Retinal pigment epithelial cell (primary cell): Measurements from ENCODE around the gene CEP164.

Experiments used
- DNase-seq: peaks from one replicate; pipeline ENCODE4 v3.0.0-alpha.2; 2010; ENCODE audit warnings: low read depth
- H3K4me3 ChIP-seq: 2 replicates; pipeline ENCODE4 v1.5.1; 2011; ENCODE audit warnings: mild to moderate bottlenecking, low read length, control low read depth, moderate library complexity
- TF ChIP-seq, protein P1 (sequence below): conservative IDR thresholded peaks from 2 replicates; pipeline ENCODE4 v1.5.1; 2011; ENCODE audit warnings: low read depth, low read length, control low read depth, inconsistent platforms

Gene CEP164

DNA sequence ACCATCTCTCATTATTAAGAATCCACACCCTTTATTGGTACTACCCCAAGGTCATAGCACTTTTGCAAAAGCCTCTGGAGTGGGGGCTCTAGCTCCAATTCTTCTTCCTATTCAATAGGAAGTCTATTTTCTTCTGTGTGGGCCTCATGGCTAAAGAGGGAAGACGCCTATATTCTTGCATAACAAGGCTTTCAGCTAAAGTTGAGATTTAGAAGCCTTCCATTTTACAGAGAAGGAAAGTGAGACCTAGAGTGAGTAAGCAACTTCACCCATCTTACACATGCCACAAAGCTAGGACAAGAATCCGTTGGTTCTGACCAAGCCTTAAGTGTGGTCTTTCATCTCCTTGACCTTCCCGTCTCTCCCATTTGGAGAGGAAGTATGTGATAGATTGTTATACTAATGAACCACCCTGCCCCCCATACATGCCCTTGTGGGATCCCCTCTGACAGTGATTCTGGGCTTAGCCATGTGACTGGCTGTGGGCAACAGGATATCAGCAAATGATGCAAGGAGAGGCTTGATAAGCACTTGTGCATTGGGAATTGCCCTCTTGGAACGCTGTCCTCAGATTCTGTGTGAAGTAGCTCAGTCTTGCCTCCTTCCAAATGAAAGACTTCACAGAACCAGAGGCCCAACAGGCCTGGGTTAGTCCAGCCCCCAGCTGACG lies 23.9 kb upstream of the CEP164 start:
- no peak overlapping the region for H3K4me3 ChIP-seq
- DNase-seq, result no peak
- TF ChIP-seq, protein P1, sequence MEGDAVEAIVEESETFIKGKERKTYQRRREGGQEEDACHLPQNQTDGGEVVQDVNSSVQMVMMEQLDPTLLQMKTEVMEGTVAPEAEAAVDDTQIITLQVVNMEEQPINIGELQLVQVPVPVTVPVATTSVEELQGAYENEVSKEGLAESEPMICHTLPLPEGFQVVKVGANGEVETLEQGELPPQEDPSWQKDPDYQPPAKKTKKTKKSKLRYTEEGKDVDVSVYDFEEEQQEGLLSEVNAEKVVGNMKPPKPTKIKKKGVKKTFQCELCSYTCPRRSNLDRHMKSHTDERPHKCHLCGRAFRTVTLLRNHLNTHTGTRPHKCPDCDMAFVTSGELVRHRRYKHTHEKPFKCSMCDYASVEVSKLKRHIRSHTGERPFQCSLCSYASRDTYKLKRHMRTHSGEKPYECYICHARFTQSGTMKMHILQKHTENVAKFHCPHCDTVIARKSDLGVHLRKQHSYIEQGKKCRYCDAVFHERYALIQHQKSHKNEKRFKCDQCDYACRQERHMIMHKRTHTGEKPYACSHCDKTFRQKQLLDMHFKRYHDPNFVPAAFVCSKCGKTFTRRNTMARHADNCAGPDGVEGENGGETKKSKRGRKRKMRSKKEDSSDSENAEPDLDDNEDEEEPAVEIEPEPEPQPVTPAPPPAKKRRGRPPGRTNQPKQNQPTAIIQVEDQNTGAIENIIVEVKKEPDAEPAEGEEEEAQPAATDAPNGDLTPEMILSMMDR, result no peak

DNA sequence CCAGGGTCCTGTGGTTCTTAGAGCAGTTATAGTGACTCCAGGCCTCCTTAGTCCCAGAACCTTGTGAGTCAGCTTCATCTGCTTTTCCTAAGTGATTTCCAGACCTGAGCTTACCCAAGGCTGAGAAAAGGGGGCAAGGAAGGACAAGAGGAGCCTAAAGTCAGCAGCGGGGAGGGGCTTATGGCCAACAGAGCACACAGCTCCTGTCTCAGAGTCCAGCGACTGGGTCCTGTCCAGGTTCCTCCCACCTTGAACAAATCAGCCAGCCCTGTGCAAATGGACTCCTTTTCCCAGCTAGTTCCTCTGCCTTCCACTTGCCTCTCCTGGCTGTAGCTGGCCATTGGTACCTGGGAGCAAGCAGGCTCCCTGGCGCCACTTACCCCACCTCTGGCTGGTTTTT lies 22.5 kb upstream of the CEP164 start:
- TF ChIP-seq, protein P1, result no peak
- no peak for DNase-seq
- no peak overlapping the region for H3K4me3 ChIP-seq

- no peak for DNase-seq
- H3K4me3 ChIP-seq, result no peak overlapping the region
- TF ChIP-seq, protein P1, result no peak
Measured at GRCh38 chr11:117309310-117309709, 18.3 kb upstream of the CEP164 start.

- TF ChIP-seq, protein P1, result no peak
- H3K4me3 ChIP-seq, result no peak overlapping the region
- DNase-seq, result no peak
Measured at GRCh38 chr11:117313091-117313490, 14.6 kb upstream of the CEP164 start.

- DNase-seq, result no peak
- H3K4me3 ChIP-seq, result peak overlapping the region; percentile 72
- TF ChIP-seq, protein P1, result no peak
Measured at GRCh38 chr11:117313828-117314768, 13.6 kb upstream of the CEP164 start.

DNA sequence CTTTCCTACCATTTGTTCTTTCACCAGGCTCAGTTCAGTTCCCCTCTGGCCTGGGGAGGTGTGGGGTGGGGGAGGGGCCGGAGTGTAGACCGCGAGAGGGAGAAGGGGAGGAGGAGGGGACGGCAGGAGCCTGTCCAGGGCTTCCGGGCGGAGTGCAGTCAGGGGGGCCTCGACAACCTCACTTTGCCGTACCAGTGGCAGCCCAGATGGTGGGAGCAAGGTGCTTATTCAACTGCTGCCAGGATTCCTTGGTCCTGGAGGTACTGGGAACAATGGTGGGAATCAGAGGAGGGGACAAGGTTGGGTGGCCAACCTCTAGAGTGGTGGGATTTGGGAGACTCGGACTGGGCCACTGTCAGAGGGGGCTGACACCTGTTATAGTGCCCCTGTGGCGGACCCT lies 12.8 kb upstream of the CEP164 start:
- no peak for DNase-seq
- peak overlapping the region; percentile 72 for H3K4me3 ChIP-seq
- TF ChIP-seq, protein P1, result no peak
